ENCODE measurements around the gene SLC30A1.

GRCh38 chr1:211522804-211523203, 56.2 kb downstream of the SLC30A1 start:
- TF ChIP-seq, protein P1, sequence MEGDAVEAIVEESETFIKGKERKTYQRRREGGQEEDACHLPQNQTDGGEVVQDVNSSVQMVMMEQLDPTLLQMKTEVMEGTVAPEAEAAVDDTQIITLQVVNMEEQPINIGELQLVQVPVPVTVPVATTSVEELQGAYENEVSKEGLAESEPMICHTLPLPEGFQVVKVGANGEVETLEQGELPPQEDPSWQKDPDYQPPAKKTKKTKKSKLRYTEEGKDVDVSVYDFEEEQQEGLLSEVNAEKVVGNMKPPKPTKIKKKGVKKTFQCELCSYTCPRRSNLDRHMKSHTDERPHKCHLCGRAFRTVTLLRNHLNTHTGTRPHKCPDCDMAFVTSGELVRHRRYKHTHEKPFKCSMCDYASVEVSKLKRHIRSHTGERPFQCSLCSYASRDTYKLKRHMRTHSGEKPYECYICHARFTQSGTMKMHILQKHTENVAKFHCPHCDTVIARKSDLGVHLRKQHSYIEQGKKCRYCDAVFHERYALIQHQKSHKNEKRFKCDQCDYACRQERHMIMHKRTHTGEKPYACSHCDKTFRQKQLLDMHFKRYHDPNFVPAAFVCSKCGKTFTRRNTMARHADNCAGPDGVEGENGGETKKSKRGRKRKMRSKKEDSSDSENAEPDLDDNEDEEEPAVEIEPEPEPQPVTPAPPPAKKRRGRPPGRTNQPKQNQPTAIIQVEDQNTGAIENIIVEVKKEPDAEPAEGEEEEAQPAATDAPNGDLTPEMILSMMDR (IDR thresholded peaks at IDR 0.05; ENCODE audit: poor library complexity, severe bottlenecking), result no peak
- TF ChIP-seq EZH2 (IDR thresholded peaks at IDR 0.05; ENCODE audit: borderline replicate concordance, insufficient read depth, low read length, poor library complexity, severe bottlenecking), result no peak
- TF ChIP-seq POLR2AphosphoS5 (IDR thresholded peaks at IDR 0.05), result no peak
- TF ChIP-seq MXI1 (conservative IDR thresholded peaks at IDR 0.05; ENCODE audit: poor library complexity, severe bottlenecking), result no peak
- TF ChIP-seq REST (IDR thresholded peaks at IDR 0.05; ENCODE audit: borderline replicate concordance), result no peak
- TF ChIP-seq EP300 (conservative IDR thresholded peaks at IDR 0.05; ENCODE audit: poor library complexity, severe bottlenecking), result no peak
- TF ChIP-seq SMC3 (conservative IDR thresholded peaks at IDR 0.05; ENCODE audit: poor library complexity), result no peak
- TF ChIP-seq TAF1 (IDR thresholded peaks at IDR 0.05; ENCODE audit: low read depth), result no peak

Measured in neural cell (in vitro differentiated cells).